Omental fat pad (tissue), 4 donors: ENCODE results near the gene RCOR2. TPM values are rescaled to one million over a fixed set of nuclear protein-coding genes. Genes with fewer than 3 reads are reported as not detected.

Experiments
- ATAC-seq: fragments of 150-250 bp; one replicate; pipeline ENCODE4 v1.9.1; 2016; ENCODE audit warnings: mild to moderate bottlenecking, moderate library complexity; ENCODE audit not compliant: low FRiP score
- DNase-seq: peaks from one replicate; pipeline ENCODE4 v3.0.0-alpha.2; 2019; ENCODE audit warnings: low spot score
- total RNA-seq, 4 donors: library from RNA; depleted of rRNA; stranded (reverse); fragments of >200 nt; gene quantifications; one replicate each; pipeline ENCODE4 v1.1.0, GENCODE V29; 2016
- TF ChIP-seq, protein P1 (sequence below), 3 donors: fragments of 450-650 bp; IDR thresholded peaks; one replicate each; pipeline ENCODE4 v1.5.1; 2016 to 2017; ENCODE audit warnings: antibody characterized with exemption in 3 of 3, mild to moderate bottlenecking in 3 of 3, moderate library complexity in 2 of 3

The RCOR2 gene
- total RNA-seq, 4 donors from 2014 or later: 0.32 TPM; not detected in 3

DNA sequence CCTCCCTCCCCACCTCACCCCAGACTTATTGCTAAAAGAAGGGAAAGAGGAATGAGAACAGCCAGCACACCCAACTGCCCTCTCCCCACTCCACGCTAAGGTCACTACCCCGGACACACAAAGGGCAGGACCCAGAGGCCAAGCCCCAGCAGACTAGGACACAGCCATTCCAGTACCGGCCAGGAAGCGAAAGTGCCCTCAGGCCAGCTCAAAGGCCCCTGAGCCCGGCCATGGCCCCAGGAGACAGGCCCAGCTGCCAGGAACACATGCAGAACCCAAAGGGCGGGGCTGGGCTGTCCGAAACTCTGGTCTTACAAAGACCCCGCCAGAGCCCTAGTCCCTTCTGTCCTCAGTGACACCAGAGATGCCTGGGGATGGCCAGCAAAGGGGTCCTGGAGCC lies 5.5 kb downstream of the RCOR2 start:
- ATAC-seq (no peak), DNase-seq (no peak)
- TF ChIP-seq, protein P1, sequence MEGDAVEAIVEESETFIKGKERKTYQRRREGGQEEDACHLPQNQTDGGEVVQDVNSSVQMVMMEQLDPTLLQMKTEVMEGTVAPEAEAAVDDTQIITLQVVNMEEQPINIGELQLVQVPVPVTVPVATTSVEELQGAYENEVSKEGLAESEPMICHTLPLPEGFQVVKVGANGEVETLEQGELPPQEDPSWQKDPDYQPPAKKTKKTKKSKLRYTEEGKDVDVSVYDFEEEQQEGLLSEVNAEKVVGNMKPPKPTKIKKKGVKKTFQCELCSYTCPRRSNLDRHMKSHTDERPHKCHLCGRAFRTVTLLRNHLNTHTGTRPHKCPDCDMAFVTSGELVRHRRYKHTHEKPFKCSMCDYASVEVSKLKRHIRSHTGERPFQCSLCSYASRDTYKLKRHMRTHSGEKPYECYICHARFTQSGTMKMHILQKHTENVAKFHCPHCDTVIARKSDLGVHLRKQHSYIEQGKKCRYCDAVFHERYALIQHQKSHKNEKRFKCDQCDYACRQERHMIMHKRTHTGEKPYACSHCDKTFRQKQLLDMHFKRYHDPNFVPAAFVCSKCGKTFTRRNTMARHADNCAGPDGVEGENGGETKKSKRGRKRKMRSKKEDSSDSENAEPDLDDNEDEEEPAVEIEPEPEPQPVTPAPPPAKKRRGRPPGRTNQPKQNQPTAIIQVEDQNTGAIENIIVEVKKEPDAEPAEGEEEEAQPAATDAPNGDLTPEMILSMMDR (IDR thresholded peaks at IDR 0.05): no peak

DNA sequence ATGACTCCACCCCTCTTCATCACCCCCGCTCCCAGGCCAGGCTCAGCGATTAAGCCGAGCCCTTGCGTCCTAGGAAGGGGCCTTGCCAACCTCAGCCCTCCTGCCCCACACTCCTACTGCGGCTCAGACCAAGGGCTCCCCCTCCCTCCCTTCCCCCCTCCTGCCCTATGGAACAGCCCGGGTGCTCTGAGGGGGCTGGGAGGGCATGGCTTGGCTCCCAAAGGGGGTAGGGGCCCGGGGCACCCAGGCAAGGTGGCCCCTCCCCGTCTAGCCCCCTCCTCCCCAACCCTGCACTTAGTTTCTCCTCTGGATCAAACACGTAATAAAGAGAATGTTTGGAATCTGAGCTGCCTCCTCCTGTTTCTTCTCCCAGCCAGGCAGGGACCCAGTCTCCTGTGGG lies 6.3 kb downstream of the RCOR2 start:
- ATAC-seq (no peak), DNase-seq (no peak)
- TF ChIP-seq, protein P1 (IDR thresholded peaks at IDR 0.05): no peak

DNA sequence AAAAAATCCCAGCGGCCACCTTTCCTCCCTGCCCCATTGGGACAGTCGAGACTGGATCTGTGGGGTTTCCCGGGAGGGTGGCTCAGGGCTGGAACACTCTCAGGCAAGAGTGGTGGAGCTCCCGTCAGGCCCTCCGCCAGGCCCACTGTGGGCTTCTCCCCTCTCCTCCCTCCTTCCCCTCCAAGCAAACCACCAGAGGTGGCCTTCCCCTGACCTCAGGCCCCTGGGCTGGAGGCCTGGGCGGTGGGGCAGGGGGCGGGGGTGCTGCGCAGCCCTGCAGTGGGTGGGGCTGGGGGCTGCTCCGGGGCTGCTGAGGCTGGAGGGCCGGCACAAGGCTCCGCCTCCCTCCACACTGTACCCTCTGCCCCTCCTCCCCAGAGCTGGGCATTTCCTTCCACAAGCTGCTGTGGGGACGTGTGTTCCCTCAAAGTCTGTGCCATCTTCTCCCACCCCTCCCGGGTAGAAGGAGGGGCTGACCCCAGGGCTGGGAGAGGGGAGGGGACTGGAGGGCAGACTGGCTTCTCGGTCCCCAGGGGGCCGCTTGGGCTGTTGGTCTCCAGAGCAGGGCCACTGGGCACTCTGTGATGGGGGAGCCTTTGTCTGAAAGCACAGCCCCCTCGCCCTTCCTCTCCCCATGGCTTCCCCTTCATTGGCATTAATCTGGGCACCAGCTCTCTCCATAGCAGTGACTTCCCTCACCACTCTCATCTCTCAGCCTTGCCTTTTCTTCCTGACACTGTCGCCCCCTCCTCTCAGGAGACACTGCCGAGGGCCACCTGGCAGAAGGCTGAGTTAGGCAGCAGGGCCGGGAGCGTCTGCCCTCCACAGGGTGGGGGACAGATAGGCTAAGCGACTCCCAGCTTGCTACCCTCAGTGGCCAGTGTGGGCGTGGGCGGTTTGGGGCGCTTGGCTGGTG lies 7.1 kb downstream of the RCOR2 start:
- DNase-seq (no peak), ATAC-seq (no peak)

DNA sequence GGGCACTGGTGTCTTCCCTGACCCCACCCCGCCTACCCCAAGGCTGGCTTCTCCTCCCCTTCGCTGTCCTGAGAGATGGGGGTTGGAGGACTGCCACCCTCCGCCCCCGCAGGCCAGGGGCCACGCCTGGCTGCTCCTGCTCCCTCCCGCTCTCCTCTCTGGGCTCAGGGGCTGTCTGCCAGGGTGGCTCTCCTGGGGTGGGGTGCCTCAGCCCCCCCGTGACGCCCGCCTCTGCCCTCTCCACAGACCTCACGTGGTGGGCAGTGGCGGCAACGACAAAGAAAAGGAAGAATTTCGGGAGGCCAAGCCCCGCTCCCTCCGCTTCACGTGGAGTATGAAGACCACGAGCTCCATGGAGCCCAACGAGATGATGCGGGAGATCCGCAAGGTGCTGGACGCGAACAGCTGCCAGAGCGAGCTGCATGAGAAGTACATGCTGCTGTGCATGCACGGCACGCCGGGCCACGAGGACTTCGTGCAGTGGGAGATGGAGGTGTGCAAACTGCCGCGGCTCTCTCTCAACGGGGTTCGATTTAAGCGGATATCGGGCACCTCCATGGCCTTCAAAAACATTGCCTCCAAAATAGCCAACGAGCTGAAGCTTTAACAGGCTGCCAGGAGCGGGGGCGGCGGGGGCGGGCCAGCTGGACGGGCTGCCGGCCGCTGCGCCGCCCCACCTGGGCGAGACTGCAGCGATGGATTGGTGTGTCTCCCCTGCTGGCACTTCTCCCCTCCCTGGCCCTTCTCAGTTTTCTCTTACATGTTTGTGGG lies 8.1 kb downstream of the RCOR2 start:
- peak; percentile 13 for ATAC-seq
- TF ChIP-seq, protein P1 (IDR thresholded peaks at IDR 0.05): no peak
- no peak for DNase-seq

More for the DNA sequence above, 7.1 kb downstream of the RCOR2 start:
- TF ChIP-seq, protein P1 (IDR thresholded peaks at IDR 0.05): no peak

DNA sequence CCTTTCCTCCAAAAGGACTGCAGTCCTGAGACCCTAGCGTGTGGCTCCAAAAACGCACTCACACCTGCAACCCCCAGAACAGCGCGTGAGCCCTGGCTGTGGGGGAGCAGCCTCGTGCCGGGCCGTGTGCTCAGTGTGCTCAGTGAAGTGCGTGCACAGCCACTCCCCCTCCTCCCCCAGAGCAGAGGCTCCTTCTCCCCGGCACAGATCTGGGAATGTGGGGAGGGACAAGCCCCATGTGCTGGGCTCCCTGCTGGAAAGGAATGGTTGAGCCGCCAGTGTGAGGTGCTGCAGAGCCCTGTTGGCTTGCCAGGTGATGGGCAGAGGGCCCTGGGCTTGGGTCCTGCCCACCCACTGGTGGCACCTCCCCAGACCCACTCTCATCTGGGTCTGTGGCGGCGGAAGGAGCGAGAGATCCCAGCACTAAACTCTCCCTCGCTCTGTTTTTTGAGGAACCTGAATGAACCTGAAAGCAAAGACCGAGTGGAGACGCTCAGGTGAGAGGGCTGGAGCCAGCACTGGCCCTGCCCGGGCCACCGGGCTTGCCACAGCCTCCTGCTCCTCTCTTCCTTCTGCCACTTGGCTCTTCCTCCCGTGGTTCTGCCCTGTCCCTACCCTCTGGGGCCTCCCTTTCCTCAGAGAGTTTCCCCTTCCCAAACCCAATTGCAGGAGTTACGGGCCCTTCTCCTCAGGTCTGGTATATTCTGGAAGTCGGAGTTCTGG lies 9.0 kb downstream of the RCOR2 start:
- TF ChIP-seq, protein P1 (IDR thresholded peaks at IDR 0.05): no peak
- ATAC-seq: peak; percentile 2
- no peak for DNase-seq

DNA sequence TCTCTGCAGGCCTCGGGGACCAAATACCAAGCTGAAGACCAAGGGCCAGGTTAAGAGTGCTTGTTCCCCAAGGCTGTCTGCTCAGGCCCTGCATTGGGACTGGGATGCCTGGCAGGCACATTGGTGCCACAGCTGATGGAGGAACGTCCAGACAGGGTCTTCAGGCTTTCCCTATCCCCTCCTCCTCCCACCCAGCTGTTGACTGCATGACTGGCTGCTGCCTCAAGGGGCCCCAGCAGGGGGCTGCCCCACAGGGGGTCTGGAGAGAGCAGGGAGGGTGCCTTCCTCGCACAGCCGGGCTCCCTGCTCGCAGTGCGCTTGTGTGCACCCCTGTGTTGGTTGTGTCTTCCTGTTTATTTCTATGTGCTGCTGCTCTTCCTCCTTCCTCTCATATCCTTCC lies 9.9 kb downstream of the RCOR2 start:
- DNase-seq (no peak), ATAC-seq (no peak)
- TF ChIP-seq, protein P1 (IDR thresholded peaks at IDR 0.05): no peak
